GM21367 (cell line): ENCODE data around the gene LRRC41.
"Not testable (repeated sequence)": the region's sequence is repeated elsewhere in the genome, so short reads cannot be mapped to it uniquely, and the experiment has no call there.

Experiments
- ATAC-seq: cut with Tn5 transposase; IDR thresholded peaks from one replicate; pipeline ENCODE4 v1.9.1; 2021; ENCODE audit not compliant: unreplicated experiment

LRRC41 gene

GRCh38 chr1:46325285-46326076, 22.1 kb upstream of the LRRC41 start:
- not testable (repeated sequence) for ATAC-seq

GRCh38 chr1:46322191-46322590, 18.8 kb upstream of the LRRC41 start:
- ATAC-seq, result not testable (repeated sequence)

GRCh38 chr1:46319960-46320914, 16.8 kb upstream of the LRRC41 start:
- ATAC-seq, result not testable (repeated sequence)

- not testable (repeated sequence) for ATAC-seq
Observed at GRCh38 chr1:46319301-46319700, 15.9 kb upstream of the LRRC41 start.

- ATAC-seq, result no peak
Observed at GRCh38 chr1:46317323-46317722, 13.9 kb upstream of the LRRC41 start.

GRCh38 chr1:46315669-46316403, 12.4 kb upstream of the LRRC41 start:
- ATAC-seq, result no peak

- no peak for ATAC-seq
Observed at GRCh38 chr1:46310321-46310720, 6.9 kb upstream of the LRRC41 start.

GRCh38 chr1:46309401-46310159, 6.2 kb upstream of the LRRC41 start:
- no peak for ATAC-seq

GRCh38 chr1:46306159-46306530, 2.7 kb upstream of the LRRC41 start:
- ATAC-seq, result no peak

- ATAC-seq, result no peak
Observed at GRCh38 chr1:46303872-46304326, 483 bp upstream of the LRRC41 start.

GRCh38 chr1:46302641-46303037, 777 bp downstream of the LRRC41 start:
- ATAC-seq, result no peak

GRCh38 chr1:46301808-46302640, 1.4 kb downstream of the LRRC41 start:
- peak; percentile 44 for ATAC-seq

- ATAC-seq, result no peak
Observed at GRCh38 chr1:46301406-46301807, 2.0 kb downstream of the LRRC41 start.

- ATAC-seq, result no peak
Observed at GRCh38 chr1:46300673-46301405, 2.6 kb downstream of the LRRC41 start.

GRCh38 chr1:46298387-46298786, 5.0 kb downstream of the LRRC41 start:
- ATAC-seq, result no peak

- no peak for ATAC-seq
Observed at GRCh38 chr1:46295306-46295705, 8.1 kb downstream of the LRRC41 start.

- no peak for ATAC-seq
Observed at GRCh38 chr1:46289976-46290375, 13.4 kb downstream of the LRRC41 start.

GRCh38 chr1:46289134-46289494, 14.3 kb downstream of the LRRC41 start:
- no peak for ATAC-seq
